ENCODE measurements around the gene PITX1.

GRCh38 chr5:135012033-135012588 is 21.9 kb downstream of the PITX1 start:
- no peak for TF ChIP-seq YY1 (IDR thresholded peaks at IDR 0.05; ENCODE audit: insufficient read depth, insufficient read length)
- no peak for TF ChIP-seq SUZ12 (IDR thresholded peaks at IDR 0.05; ENCODE audit: extremely low read depth, insufficient read depth, insufficient read length)
- TF ChIP-seq ZNF274 (IDR thresholded peaks at IDR 0.05; ENCODE audit: low read depth, low read length) = no peak
